Medulla oblongata (tissue), 1 donor: Measurements from ENCODE around the gene DUSP7.

Experiments used
- DNase-seq: peaks from one replicate; pipeline ENCODE4 v3.0.0-alpha.2; 2015; ENCODE audit errors: extremely low spot score

DUSP7 gene

GRCh38 chr3:52006017-52006819 lies 50.2 kb downstream of the DUSP7 start:
- no peak for DNase-seq

- DNase-seq = peak; percentile 41
Observed at GRCh38 chr3:52005571-52005986, 50.8 kb downstream of the DUSP7 start.

- no peak for DNase-seq
Observed at GRCh38 chr3:52004906-52005395, 51.4 kb downstream of the DUSP7 start.

- DNase-seq = peak; percentile 80
Observed at GRCh38 chr3:52004163-52004787, 52.1 kb downstream of the DUSP7 start.

- no peak for DNase-seq
Observed at GRCh38 chr3:52002748-52003147, 53.6 kb downstream of the DUSP7 start.

- peak; percentile 79 for DNase-seq
Observed at GRCh38 chr3:52001443-52001974, 54.9 kb downstream of the DUSP7 start.

- DNase-seq = no peak
Observed at GRCh38 chr3:51999846-52000245, 56.5 kb downstream of the DUSP7 start.
